ENCODE results near the gene POMP.
"Not testable (repeated sequence)": the region's sequence is repeated elsewhere in the genome, so short reads cannot be mapped to it uniquely, and the experiment has no call there.

POMP gene

GRCh38 chr13:28693605-28694491 is 34.9 kb downstream of the POMP start:
- DNase-seq (ENCODE audit: low read depth), result not testable (repeated sequence)

GRCh38 chr13:28697441-28697840 is 38.5 kb downstream of the POMP start:
- no peak for DNase-seq (ENCODE audit: low read depth)

- no peak for DNase-seq (ENCODE audit: low read depth)
Measured at GRCh38 chr13:28699246-28699645, 40.3 kb downstream of the POMP start.

- no peak for DNase-seq (ENCODE audit: low read depth)
Measured at GRCh38 chr13:28704282-28704681, 45.4 kb downstream of the POMP start.

GRCh38 chr13:28704919-28705318 is 46.0 kb downstream of the POMP start:
- no peak for DNase-seq (ENCODE audit: low read depth)

- DNase-seq (ENCODE audit: low read depth), result no peak
Measured at GRCh38 chr13:28705461-28706083, 46.6 kb downstream of the POMP start.

- DNase-seq (ENCODE audit: low read depth), result no peak
Measured at GRCh38 chr13:28707629-28708427, 48.9 kb downstream of the POMP start.

GRCh38 chr13:28710161-28710560 is 51.2 kb downstream of the POMP start:
- DNase-seq (ENCODE audit: low read depth), result no peak

- DNase-seq (ENCODE audit: low read depth), result no peak
Measured at GRCh38 chr13:28714651-28715050, 55.7 kb downstream of the POMP start.

- no peak for DNase-seq (ENCODE audit: low read depth)
Measured at GRCh38 chr13:28716511-28716910, 57.6 kb downstream of the POMP start.

GRCh38 chr13:28717170-28717569 is 58.2 kb downstream of the POMP start:
- DNase-seq (ENCODE audit: low read depth), result no peak

GRCh38 chr13:28718196-28718542 is 59.2 kb downstream of the POMP start:
- no peak for DNase-seq (ENCODE audit: low read depth)

GRCh38 chr13:28718543-28719226 is 59.8 kb downstream of the POMP start, which contains the start of gene SLC46A3:
Gene SLC46A3 (minus strand): TSS chr13:28718970. CDS start chr13:28717998, 972 bp downstream.
- DNase-seq (ENCODE audit: low read depth), result peak; percentile 93

- no peak for DNase-seq (ENCODE audit: low read depth)
Measured at GRCh38 chr13:28719227-28720055, 60.5 kb downstream of the POMP start.

- DNase-seq (ENCODE audit: low read depth), result no peak
Measured at GRCh38 chr13:28723806-28724205, 64.9 kb downstream of the POMP start.

GRCh38 chr13:28725046-28725610 is 66.2 kb downstream of the POMP start:
- DNase-seq (ENCODE audit: low read depth), result no peak

All from stimulated activated CD4-positive, alpha-beta T cell treated with anti-CD3 and anti-CD28 coated beads, Interleukin-2, amount 100 ng/mL, for 4 hours (primary cell).